Left ventricle myocardium inferior (tissue), 1 donor: ENCODE data around the gene KLHDC8B. TPM values are rescaled to one million over a fixed set of nuclear protein-coding genes. Genes with fewer than 3 reads are reported as not detected.

Experiments used
- DNase-seq: peaks from one replicate; pipeline ENCODE4 v3.0.0-alpha.2; 2020
- H3K27ac ChIP-seq: fragments of 200-600 bp; replicated peaks from 2 replicates; pipeline ENCODE4 v1.8.0; 2021
- H3K27me3 ChIP-seq: fragments of 200-600 bp; 2 replicates; pipeline ENCODE4 v1.8.0; 2021; ENCODE audit warnings: low read depth
- H3K36me3 ChIP-seq: fragments of 200-600 bp; 2 replicates; pipeline ENCODE4 v1.8.0; 2021
- H3K4me1 ChIP-seq: fragments of 200-600 bp; 2 replicates; pipeline ENCODE4 v1.8.0; 2021
- H3K4me3 ChIP-seq: fragments of 200-600 bp; 2 replicates; pipeline ENCODE4 v1.8.0; 2021; ENCODE audit warnings: mild to moderate bottlenecking, moderate library complexity
- H3K9me3 ChIP-seq: fragments of 200-600 bp; replicated peaks from 2 replicates; pipeline ENCODE4 v1.8.0; 2021
- CTCF ChIP-seq: fragments of 200-600 bp; IDR thresholded peaks from 2 replicates; pipeline ENCODE4 v1.8.0; 2021; ENCODE audit warnings: antibody characterized with exemption, mild to moderate bottlenecking, borderline replicate concordance
- intact Hi-C: fragments of 100-400 bp; cut with micrococcal nuclease; formaldehyde crosslinking; loops from one replicate; pipeline ENCODE4 v1.11.0; 2022
- total RNA-seq: library from RNA; stranded (reverse); fragmentation: NEBNext Ultra II Directional; extraction: Animal tissue kit (Norgen Biotek cat#: 25700); gene quantifications from one replicate; pipeline ENCODE4 v1.2.1, GENCODE V29; 2021
- donor health status: DM: no; HTN: yes; CAD: no; lungs with severe emphysema.

The KLHDC8B gene
- total RNA-seq, 1 donor from 2014 or later = 92.5 TPM

- intact Hi-C loops = no loop called here
- H3K9me3 ChIP-seq = no peaks in the 10 kb centered on the region
- H3K4me1 ChIP-seq = peaks cover 32% of the 10 kb centered on the region
- peak overlapping the region; percentile 97 for H3K4me3 ChIP-seq
- TF ChIP-seq CTCF = no peak
- H3K27me3 ChIP-seq = no peaks in the 10 kb centered on the region
- peak overlapping the region; percentile 94 for H3K27ac ChIP-seq
- DNase-seq = no peak
- peaks cover 22% of the 10 kb centered on the region for H3K36me3 ChIP-seq
These were observed 6.2 kb upstream of the KLHDC8B start for GRCh38 chr3:49164983-49165720.

GRCh38 chr3:49165771-49166751 lies 5.3 kb upstream of the KLHDC8B start, which contains the start of gene CCDC71:
TSS of gene CCDC71 (minus strand) at chr3:49166331. CDS start at chr3:49164208, 2,123 bp downstream.
- peaks cover 22% of the 10 kb centered on the region for H3K36me3 ChIP-seq
- peak; percentile 79 for DNase-seq
- no peaks in the 10 kb centered on the region for H3K9me3 ChIP-seq
- peak within 1 kb of the TSS; percentile 97 for H3K4me3 ChIP-seq
- H3K27me3 ChIP-seq = no peaks in the 10 kb centered on the region
- H3K4me1 ChIP-seq = peaks cover 41% of the 10 kb centered on the region
- no peak for TF ChIP-seq CTCF
- H3K27ac ChIP-seq = peak within 1 kb of the TSS; percentile 94
- intact Hi-C loops = no loop called here

- Histone ChIP-seq H3K4me1 (peaks cover 50% of the 10 kb centered on the region), H3K36me3 (peaks cover 16% of the 10 kb centered on the region), H3K9me3 (no peaks in the 10 kb centered on the region), H3K27me3 (no peaks in the 10 kb centered on the region), H3K27ac (peak overlapping the region; percentile 94), H3K4me3 (peak overlapping the region; percentile 97)
- no peak for DNase-seq
- intact Hi-C loops = no loop called here
- TF ChIP-seq CTCF = no peak
These were observed 4.4 kb upstream of the KLHDC8B start for GRCh38 chr3:49166752-49167556.

- TF ChIP-seq CTCF = no peak
- Histone ChIP-seq H3K27ac (peak overlapping the region; percentile 94), H3K9me3 (no peaks in the 10 kb centered on the region), H3K27me3 (no peaks in the 10 kb centered on the region), H3K4me3 (peak overlapping the region; percentile 84), H3K36me3 (peaks cover 15% of the 10 kb centered on the region), H3K4me1 (peaks cover 70% of the 10 kb centered on the region)
- intact Hi-C loops = loop anchor here (10.0 kb wide), 1 partner anchor 104 kb away; the partner anchor contains the start of gene C3orf62
- no peak for DNase-seq
These were observed 667 bp upstream of the KLHDC8B start for GRCh38 chr3:49170744-49171118.
